Endothelial cell of umbilical vein (primary cell): ENCODE data around the gene MMP8. TPM values are rescaled to one million over a fixed set of nuclear protein-coding genes. Genes with fewer than 3 reads are reported as not detected.

ENCODE experiments used
- BruUV-seq: library from RNA; stranded (reverse); fragments of 400-500 nt; replicated peaks from 2 replicates; lab custom pipeline; 2021; lab: Mats Ljungman, UMichigan
- CTCF ChIA-PET: fragments of 300-600, 350-600 bp; sonication (Branson Sonifier 250); formaldehyde crosslinking; loops from one replicate; lab custom pipeline; 2021; ENCODE audit warnings: antibody characterized with exemption, inconsistent platforms; lab: Charles Lee
- POLR2A ChIA-PET: fragments of 300-600, 350-600 bp; sonication (Branson Sonifier 250); formaldehyde crosslinking; loops from one replicate; lab custom pipeline; 2021; ENCODE audit warnings: antibody characterized with exemption, inconsistent platforms; lab: Charles Lee
- DNase-seq: peaks from one replicate; pipeline ENCODE4 v3.0.0-alpha.2; 2011; ENCODE audit warnings: low read depth, low spot score
- FAIRE-seq: peaks from 2 replicates; lab custom pipeline; 2011; peaks lifted over from hg19 to GRCh38; lab: Jason Lieb, UNC
- H2AFZ ChIP-seq: 2 replicates; pipeline ENCODE4 v1.6.0; 2012; ENCODE audit warnings: low read depth, low read length, control low read depth, inconsistent platforms
- H3K27ac ChIP-seq: 2 replicates; pipeline ENCODE4 v1.5.1; 2011; ENCODE audit warnings: low read depth, mild to moderate bottlenecking, control low read depth, low read length, moderate library complexity; ENCODE audit not compliant: insufficient read depth
- H3K27me3 ChIP-seq, 2 experiments: 2 replicates each; pipeline versions ENCODE4 v1.6.0 to v1.6.1; 2011; ENCODE audit warnings: low read length in 2 of 2, mixed read lengths in 1 of 2; ENCODE audit not compliant: control insufficient read depth in 2 of 2, insufficient read depth in 2 of 2
- H3K36me3 ChIP-seq, 2 experiments: 2 replicates in 1 of 2; 3 replicates in 1 of 2; pipeline ENCODE4 v1.5.1; 2011; ENCODE audit warnings: low read length in 2 of 2, mild to moderate bottlenecking in 1 of 2, moderate library complexity in 1 of 2; ENCODE audit not compliant: control insufficient read depth in 2 of 2, insufficient read depth in 2 of 2; ENCODE audit errors: extremely low read depth in 1 of 2
- H3K4me1 ChIP-seq: 3 replicates; pipeline ENCODE4 v1.5.1; 2011; ENCODE audit warnings: mild to moderate bottlenecking, low read length; ENCODE audit not compliant: control insufficient read depth, insufficient read depth; ENCODE audit errors: extremely low read depth
- H3K4me2 ChIP-seq: 2 replicates; pipeline ENCODE4 v1.6.1; 2011; ENCODE audit warnings: low read length, control low read depth, mixed read lengths; ENCODE audit not compliant: insufficient read depth
- H3K4me3 ChIP-seq, 3 experiments: fragments of 200-600 bp in 1 of 3; sonication (generic), shearing (Covaris generic) in 1 of 3; replicated peaks in 1 of 3; 2 replicates each; pipeline ENCODE4 v1.5.1; 2011 to 2016; ENCODE audit warnings: control low read depth in 3 of 3, low read length in 3 of 3, mild to moderate bottlenecking in 2 of 3, inconsistent platforms in 1 of 3, low read depth in 1 of 3, moderate library complexity in 1 of 3; ENCODE audit not compliant: insufficient read depth in 1 of 3
- H3K79me2 ChIP-seq: 2 replicates; pipeline ENCODE4 v1.6.0; 2012; ENCODE audit warnings: low read length, inconsistent platforms; ENCODE audit not compliant: control insufficient read depth, insufficient read depth
- H3K9ac ChIP-seq: replicated peaks from 2 replicates; pipeline ENCODE3; 2011; ENCODE audit warnings: low read length, control low read depth; ENCODE audit not compliant: insufficient read depth; ENCODE audit errors: extremely low read depth
- H3K9me1 ChIP-seq: replicated peaks from 3 replicates; pipeline ENCODE4 v1.6.0; 2011; ENCODE audit warnings: mild to moderate bottlenecking, low read length; ENCODE audit not compliant: control insufficient read depth, insufficient read depth; ENCODE audit errors: extremely low read depth
- H3K9me3 ChIP-seq: replicated peaks from 2 replicates; pipeline ENCODE4 v1.5.1; 2012; ENCODE audit warnings: low read length, inconsistent platforms; ENCODE audit not compliant: control insufficient read depth, insufficient read depth
- H4K20me1 ChIP-seq: replicated peaks from 2 replicates; pipeline ENCODE3; 2011; ENCODE audit warnings: mild to moderate bottlenecking, low read length; ENCODE audit not compliant: control insufficient read depth, insufficient read depth; ENCODE audit errors: extremely low read depth
- EZH2 ChIP-seq: IDR thresholded peaks from 2 replicates; pipeline ENCODE4 v1.6.1; 2012; ENCODE audit warnings: borderline replicate concordance, low read depth, mild to moderate bottlenecking, moderate library complexity, low read length, inconsistent platforms; ENCODE audit not compliant: severe bottlenecking
- FOS ChIP-seq: IDR thresholded peaks from 2 replicates; pipeline ENCODE4 v1.6.1; 2011; ENCODE audit warnings: mild to moderate bottlenecking, low read length, moderate library complexity, borderline replicate concordance; ENCODE audit not compliant: insufficient read depth
- GATA2 ChIP-seq: IDR thresholded peaks from 2 replicates; pipeline ENCODE4 v1.7.0; 2011; ENCODE audit warnings: low read depth, mild to moderate bottlenecking, moderate library complexity, mixed read lengths, low read length; ENCODE audit not compliant: insufficient read length, insufficient read depth
- JUN ChIP-seq: IDR thresholded peaks from 2 replicates; pipeline ENCODE4 v1.6.1; 2011; ENCODE audit warnings: borderline replicate concordance, low read depth; ENCODE audit not compliant: insufficient read length, insufficient read depth
- MAX ChIP-seq: IDR thresholded peaks from 2 replicates; pipeline ENCODE4 v1.6.1; 2011; ENCODE audit not compliant: insufficient read depth, insufficient read length
- MYC ChIP-seq: IDR thresholded peaks from one replicate; pipeline ENCODE4 v1.6.1; 2011; ENCODE audit warnings: mild to moderate bottlenecking, low read depth, low read length
- POLR2A ChIP-seq: IDR thresholded peaks from 2 replicates; pipeline ENCODE4 v1.6.1; 2012; ENCODE audit warnings: low read depth, mild to moderate bottlenecking, control low read depth, low read length
- POLR2AphosphoS5 ChIP-seq: IDR thresholded peaks from 2 replicates; pipeline ENCODE4 v1.6.1; 2012; ENCODE audit warnings: low read depth, mild to moderate bottlenecking, control low read depth, low read length, moderate library complexity; ENCODE audit not compliant: insufficient read depth
- dilution Hi-C: fragments of 300-500 bp; cut with MboI; formaldehyde crosslinking; loops from one replicate; pipeline ENCODE4 v1.15.0; 2019; ENCODE audit warnings: low sequenced_read_pairs; ENCODE audit not compliant: extremely low pct_ligation_motif_present
- intact Hi-C: fragments of 100-400 bp; cut with micrococcal nuclease; formaldehyde crosslinking; loops from one replicate; pipeline ENCODE4 v1.10.0; 2022
- polyA plus RNA-seq, 4 experiments: library from polyadenylated mRNA; depleted of rRNA in 3 of 4; stranded (reverse) in 3 of 4; unstranded in 1 of 4; fragments of >200 nt; gene quantifications; 2 replicates each; pipeline versions ENCODE4 v1.2.1 to v1.2.3, GENCODE V29; 2011 to 2012; ENCODE audit warnings: missing spikeins in 1 of 4
- total RNA-seq: library from RNA; stranded (reverse); gene quantifications from 2 replicates; pipeline ENCODE4 v1.2.3, GENCODE V29; 2021
- TF ChIP-seq, protein P1 (sequence below), 2 donors: IDR thresholded peaks; 1 replicate in 1 of 2; 2 replicates in 1 of 2; pipeline ENCODE4 v1.5.1; 2011; ENCODE audit warnings: low read length in 2 of 2, mild to moderate bottlenecking in 2 of 2, moderate library complexity in 2 of 2, control low read depth in 1 of 2, inconsistent platforms in 1 of 2, low read depth in 1 of 2; ENCODE audit not compliant: insufficient read depth in 1 of 2; ENCODE audit errors: extremely low read depth in 1 of 2

MMP8 gene
- total and polyA plus RNA-seq, 2 donors (not counting 3 experiments of a cell fraction or from before 2014, with no cell fraction given) = not detected

GRCh38 chr11:102703826-102704493, 20.8 kb downstream of the MMP8 start:
- H3K27me3 ChIP-seq = no peaks in the 10 kb centered on the region
- intact Hi-C loops = no loop called here
- H3K27ac ChIP-seq = no peak overlapping the region
- H3K4me3 ChIP-seq = no peak overlapping the region
- H3K4me1 ChIP-seq = no peaks in the 10 kb centered on the region
- FAIRE-seq (no peak), DNase-seq (no peak)
- dilution Hi-C loops = no loop called here
- POLR2A ChIA-PET = no interaction called here
- H3K9me3 ChIP-seq = no peaks in the 10 kb centered on the region
- H2AFZ ChIP-seq = no peak overlapping the region
- no peaks in the 10 kb centered on the region for H3K36me3 ChIP-seq
- H3K9me1 ChIP-seq = no peaks in the 10 kb centered on the region
- H3K9ac ChIP-seq = no peak overlapping the region
- no peaks in the 10 kb centered on the region for H3K79me2 ChIP-seq
- TF ChIP-seq POLR2A (no peak), MAX (no peak), GATA2 (no peak), POLR2AphosphoS5 (no peak), JUN (no peak), FOS (no peak), EZH2 (no peak), MYC (no peak)
- TF ChIP-seq, protein P1, sequence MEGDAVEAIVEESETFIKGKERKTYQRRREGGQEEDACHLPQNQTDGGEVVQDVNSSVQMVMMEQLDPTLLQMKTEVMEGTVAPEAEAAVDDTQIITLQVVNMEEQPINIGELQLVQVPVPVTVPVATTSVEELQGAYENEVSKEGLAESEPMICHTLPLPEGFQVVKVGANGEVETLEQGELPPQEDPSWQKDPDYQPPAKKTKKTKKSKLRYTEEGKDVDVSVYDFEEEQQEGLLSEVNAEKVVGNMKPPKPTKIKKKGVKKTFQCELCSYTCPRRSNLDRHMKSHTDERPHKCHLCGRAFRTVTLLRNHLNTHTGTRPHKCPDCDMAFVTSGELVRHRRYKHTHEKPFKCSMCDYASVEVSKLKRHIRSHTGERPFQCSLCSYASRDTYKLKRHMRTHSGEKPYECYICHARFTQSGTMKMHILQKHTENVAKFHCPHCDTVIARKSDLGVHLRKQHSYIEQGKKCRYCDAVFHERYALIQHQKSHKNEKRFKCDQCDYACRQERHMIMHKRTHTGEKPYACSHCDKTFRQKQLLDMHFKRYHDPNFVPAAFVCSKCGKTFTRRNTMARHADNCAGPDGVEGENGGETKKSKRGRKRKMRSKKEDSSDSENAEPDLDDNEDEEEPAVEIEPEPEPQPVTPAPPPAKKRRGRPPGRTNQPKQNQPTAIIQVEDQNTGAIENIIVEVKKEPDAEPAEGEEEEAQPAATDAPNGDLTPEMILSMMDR (IDR thresholded peaks at IDR 0.05; ENCODE audit: extremely low read depth in 1 of 2, insufficient read depth in 1 of 2, low read depth in 1 of 2, low read length in 2 of 2) = no peak
- no peak overlapping the region for H3K4me2 ChIP-seq
- CTCF ChIA-PET = interaction anchor here (2.7 kb wide), 1 partner anchor 38 kb away, joined by 7 read pairs; no protein-coding TSS in a partner anchor
- H4K20me1 ChIP-seq = no peaks in the 10 kb centered on the region
- BruUV-seq = no TSS peak
